HL-60 (cell line): ENCODE measurements around the gene EEIG2.
"Not testable (repeated sequence)": the region's sequence is repeated elsewhere in the genome, so short reads cannot be mapped to it uniquely, and the experiment has no call there.

ENCODE experiments used
- DNase-seq, 2 experiments: peaks; one replicate each; pipeline ENCODE4 v3.0.0-alpha.2; 2010 to 2020; ENCODE audit warnings: low read depth in 1 of 2, low spot score in 1 of 2
- H3K27ac ChIP-seq: fragments of 250-450 bp; sonication (Bioruptor Pico); replicated peaks from 2 replicates; pipeline ENCODE4 v1.5.1; 2020; ENCODE audit warnings: mild to moderate bottlenecking, moderate library complexity
- H3K27me3 ChIP-seq: fragments of 250-450 bp; sonication (Bioruptor Pico); 2 replicates; pipeline ENCODE4 v1.5.1; 2021; ENCODE audit warnings: mild to moderate bottlenecking, moderate library complexity; ENCODE audit not compliant: insufficient read depth, poor library complexity, severe bottlenecking
- H3K4me3 ChIP-seq: replicated peaks from 2 replicates; pipeline ENCODE4 v1.5.1; 2011; ENCODE audit warnings: mild to moderate bottlenecking, control low read depth, low read length; ENCODE audit not compliant: insufficient read depth
- GABPA ChIP-seq: IDR thresholded peaks from 2 replicates; pipeline ENCODE4 v1.6.1; 2012; ENCODE audit warnings: low read depth
- POLR2AphosphoS5 ChIP-seq: IDR thresholded peaks from 2 replicates; pipeline ENCODE4 v1.6.1; 2012; ENCODE audit warnings: low read depth
- SPI1 ChIP-seq: IDR thresholded peaks from 2 replicates; pipeline ENCODE4 v1.6.1; 2012; ENCODE audit warnings: low read depth, mild to moderate bottlenecking, borderline replicate concordance
- TF ChIP-seq, protein P1 (sequence below): IDR thresholded peaks from 2 replicates; pipeline ENCODE4 v1.6.1; 2012; ENCODE audit warnings: low read depth; ENCODE audit not compliant: insufficient replicate concordance
- TF ChIP-seq, protein P2 (sequence below): IDR thresholded peaks from one replicate; pipeline ENCODE4 v1.5.1; 2011; ENCODE audit warnings: low read length, control low read depth, inconsistent platforms; ENCODE audit not compliant: insufficient read depth

Gene EEIG2

DNA sequence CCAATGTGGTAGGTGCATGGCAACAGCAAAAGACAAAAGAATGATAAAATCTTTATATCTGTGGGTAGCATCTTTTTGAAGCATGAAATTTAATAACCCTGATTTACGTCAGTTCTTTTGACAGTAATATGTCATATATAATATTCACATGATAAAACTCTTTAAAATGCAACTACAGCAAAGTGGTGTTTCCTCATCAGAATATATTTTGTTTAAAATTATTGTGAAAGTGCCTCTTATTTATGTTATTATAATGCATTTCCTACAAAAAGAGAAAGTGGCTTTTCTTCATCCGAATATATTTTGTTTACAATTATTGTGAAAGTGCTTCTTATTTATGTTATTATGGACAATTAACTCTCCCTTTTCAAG lies 46.9 kb upstream of the EEIG2 start:
- DNase-seq = no peak
- TF ChIP-seq, protein P1, sequence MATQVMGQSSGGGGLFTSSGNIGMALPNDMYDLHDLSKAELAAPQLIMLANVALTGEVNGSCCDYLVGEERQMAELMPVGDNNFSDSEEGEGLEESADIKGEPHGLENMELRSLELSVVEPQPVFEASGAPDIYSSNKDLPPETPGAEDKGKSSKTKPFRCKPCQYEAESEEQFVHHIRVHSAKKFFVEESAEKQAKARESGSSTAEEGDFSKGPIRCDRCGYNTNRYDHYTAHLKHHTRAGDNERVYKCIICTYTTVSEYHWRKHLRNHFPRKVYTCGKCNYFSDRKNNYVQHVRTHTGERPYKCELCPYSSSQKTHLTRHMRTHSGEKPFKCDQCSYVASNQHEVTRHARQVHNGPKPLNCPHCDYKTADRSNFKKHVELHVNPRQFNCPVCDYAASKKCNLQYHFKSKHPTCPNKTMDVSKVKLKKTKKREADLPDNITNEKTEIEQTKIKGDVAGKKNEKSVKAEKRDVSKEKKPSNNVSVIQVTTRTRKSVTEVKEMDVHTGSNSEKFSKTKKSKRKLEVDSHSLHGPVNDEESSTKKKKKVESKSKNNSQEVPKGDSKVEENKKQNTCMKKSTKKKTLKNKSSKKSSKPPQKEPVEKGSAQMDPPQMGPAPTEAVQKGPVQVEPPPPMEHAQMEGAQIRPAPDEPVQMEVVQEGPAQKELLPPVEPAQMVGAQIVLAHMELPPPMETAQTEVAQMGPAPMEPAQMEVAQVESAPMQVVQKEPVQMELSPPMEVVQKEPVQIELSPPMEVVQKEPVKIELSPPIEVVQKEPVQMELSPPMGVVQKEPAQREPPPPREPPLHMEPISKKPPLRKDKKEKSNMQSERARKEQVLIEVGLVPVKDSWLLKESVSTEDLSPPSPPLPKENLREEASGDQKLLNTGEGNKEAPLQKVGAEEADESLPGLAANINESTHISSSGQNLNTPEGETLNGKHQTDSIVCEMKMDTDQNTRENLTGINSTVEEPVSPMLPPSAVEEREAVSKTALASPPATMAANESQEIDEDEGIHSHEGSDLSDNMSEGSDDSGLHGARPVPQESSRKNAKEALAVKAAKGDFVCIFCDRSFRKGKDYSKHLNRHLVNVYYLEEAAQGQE = no peak
- TF ChIP-seq SPI1 (no peak), POLR2AphosphoS5 (no peak), GABPA (no peak)
- TF ChIP-seq, protein P2, sequence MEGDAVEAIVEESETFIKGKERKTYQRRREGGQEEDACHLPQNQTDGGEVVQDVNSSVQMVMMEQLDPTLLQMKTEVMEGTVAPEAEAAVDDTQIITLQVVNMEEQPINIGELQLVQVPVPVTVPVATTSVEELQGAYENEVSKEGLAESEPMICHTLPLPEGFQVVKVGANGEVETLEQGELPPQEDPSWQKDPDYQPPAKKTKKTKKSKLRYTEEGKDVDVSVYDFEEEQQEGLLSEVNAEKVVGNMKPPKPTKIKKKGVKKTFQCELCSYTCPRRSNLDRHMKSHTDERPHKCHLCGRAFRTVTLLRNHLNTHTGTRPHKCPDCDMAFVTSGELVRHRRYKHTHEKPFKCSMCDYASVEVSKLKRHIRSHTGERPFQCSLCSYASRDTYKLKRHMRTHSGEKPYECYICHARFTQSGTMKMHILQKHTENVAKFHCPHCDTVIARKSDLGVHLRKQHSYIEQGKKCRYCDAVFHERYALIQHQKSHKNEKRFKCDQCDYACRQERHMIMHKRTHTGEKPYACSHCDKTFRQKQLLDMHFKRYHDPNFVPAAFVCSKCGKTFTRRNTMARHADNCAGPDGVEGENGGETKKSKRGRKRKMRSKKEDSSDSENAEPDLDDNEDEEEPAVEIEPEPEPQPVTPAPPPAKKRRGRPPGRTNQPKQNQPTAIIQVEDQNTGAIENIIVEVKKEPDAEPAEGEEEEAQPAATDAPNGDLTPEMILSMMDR = no peak
- H3K27me3 ChIP-seq = peaks cover 2% of the 10 kb centered on the region
- H3K27ac ChIP-seq = no peak overlapping the region
- H3K4me3 ChIP-seq = no peak overlapping the region

DNA sequence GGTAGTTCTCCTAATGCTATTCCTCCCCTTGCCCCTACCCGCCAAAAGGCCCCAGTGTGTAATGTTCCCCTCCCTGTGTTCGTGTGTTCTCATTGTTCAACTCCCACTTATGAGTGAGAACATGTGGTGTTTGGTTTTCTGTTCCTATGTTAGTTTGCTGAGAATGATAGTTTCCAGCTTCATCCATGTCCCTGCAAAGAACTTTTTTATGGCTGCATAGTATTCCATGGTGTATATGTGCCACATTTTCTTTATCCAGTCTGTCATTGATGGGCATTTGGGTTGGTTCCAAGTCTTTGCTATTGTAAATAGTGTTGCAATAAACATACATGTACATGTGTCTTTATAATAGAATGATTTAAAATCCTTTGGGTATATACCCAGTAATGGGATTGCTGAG lies 46.0 kb upstream of the EEIG2 start:
- not testable (repeated sequence) for H3K4me3 ChIP-seq, H3K27me3 ChIP-seq, DNase-seq, H3K27ac ChIP-seq

DNA sequence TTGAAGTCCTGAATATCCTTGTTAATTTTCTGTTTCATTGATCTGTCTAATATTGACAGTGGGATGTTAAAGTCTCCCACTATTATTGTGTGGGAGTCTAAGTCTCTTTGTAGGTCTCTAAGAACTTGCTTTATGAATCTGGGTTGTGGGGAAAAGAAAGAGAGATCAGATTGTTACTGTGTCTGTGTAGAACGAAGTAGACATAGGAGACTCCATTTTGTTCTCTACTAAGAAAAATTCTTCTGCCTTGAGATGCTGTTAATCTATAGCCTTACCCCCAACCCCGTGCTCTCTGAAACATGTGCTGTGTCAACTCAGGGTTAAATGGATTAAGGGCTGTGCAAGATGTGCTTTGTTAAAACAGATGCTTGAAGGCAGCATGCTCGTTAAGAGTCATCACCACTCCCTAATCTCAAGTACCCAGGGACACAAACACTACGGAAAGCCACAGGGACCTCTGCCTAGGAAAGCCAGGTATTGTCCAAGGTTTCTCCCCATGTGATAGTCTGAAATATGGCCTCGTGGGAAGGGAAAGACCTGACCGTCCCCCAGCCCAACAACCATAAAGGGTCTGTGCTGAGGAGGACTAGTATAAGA lies 42.5 kb upstream of the EEIG2 start:
- H3K27ac ChIP-seq, H3K27me3 ChIP-seq, DNase-seq, H3K4me3 ChIP-seq: not testable (repeated sequence)

DNA sequence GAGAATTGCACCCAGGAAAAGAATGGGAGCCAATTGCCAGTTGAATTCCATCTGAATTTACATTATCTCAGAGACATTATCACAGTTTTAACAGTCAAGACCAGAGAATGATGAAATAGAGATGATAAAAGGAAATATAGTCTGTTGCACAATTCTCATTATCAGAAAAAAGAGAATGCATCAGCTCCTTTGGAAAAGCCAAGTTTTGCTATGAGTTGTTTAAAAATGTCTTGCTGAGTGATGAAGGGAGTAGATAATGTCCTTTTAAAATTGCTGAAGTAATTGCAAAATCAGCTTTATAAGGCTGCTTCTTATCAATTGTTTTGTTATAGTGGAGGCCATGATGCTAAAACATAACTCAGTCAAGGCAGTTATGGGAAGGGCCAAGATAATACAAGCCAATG lies 37.9 kb upstream of the EEIG2 start:
- no peak overlapping the region for H3K4me3 ChIP-seq
- DNase-seq = no peak
- no peaks in the 10 kb centered on the region for H3K27me3 ChIP-seq
- TF ChIP-seq POLR2AphosphoS5 (no peak), SPI1 (no peak), GABPA (no peak)
- TF ChIP-seq, protein P1 = no peak
- TF ChIP-seq, protein P2 = no peak
- H3K27ac ChIP-seq = no peak overlapping the region

DNA sequence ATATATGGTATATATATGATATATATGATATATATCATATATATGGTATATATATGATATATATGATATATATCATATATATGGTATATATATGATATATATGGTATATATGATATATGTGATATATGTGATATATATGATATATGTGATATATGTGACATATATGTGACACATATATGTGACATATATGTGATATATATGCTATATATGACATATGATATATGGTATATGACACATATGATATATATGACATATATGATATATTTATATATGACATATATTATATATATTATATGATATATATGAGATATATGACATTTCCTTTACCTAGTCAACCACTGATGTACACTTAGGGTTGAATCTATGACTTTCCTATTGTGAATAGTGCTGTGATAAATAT lies 36.1 kb upstream of the EEIG2 start:
- Histone ChIP-seq H3K4me3 (no peak overlapping the region), H3K27me3 (no peaks in the 10 kb centered on the region), H3K27ac (no peak overlapping the region)
- TF ChIP-seq, protein P2 = no peak
- DNase-seq = no peak
